ENCODE data around the gene REPIN1.

The REPIN1 gene

GRCh38 chr7:150359622-150360362 is 8.8 kb upstream of the REPIN1 start:
- no peak overlapping the region for H3K4me3 Mint-ChIP-seq
- H3K4me1 Mint-ChIP-seq (ENCODE audit: low read depth) = peaks cover 46% of the 10 kb centered on the region
- peak overlapping the region; percentile 64 for H3K27ac Mint-ChIP-seq
- intact Hi-C loops (cut with micrococcal nuclease) = no loop called here
- no peaks in the 10 kb centered on the region for H3K36me3 Mint-ChIP-seq (ENCODE audit: low read depth)
- H3K27me3 Mint-ChIP-seq = peaks cover 8% of the 10 kb centered on the region
- no peaks in the 10 kb centered on the region for H3K9me3 Mint-ChIP-seq

DNA sequence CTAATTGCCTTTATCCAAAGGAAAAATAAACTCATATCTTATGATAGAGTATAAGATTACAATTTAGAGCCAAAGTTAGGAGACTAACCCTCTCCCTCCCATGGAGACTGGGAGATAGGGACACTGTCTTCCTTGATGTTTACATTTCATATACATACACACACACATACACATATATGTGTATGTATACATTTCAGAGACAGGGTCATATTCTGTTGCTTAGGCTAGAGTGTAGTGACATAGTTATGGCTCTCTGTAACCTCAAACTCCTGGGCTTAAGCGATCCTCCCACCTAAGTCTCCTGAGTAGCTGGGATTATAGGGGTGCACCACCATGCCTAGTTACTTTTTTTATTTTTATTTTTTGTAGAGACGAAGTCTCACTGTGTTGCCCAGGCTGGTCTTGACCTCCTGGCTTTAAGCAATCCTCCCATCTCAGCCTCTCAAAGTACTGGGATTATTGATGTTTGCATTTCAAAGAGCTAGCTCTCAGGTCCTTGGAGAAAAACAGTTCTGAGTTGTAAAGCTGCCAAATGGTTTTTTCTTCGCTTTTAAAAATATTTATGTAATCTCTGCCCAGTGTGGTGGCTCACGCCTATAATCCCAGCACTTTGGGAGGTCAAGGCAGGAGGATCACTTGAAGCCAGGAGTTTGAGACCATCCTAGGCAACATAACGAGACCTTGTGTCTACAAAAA is 8.1 kb upstream of the REPIN1 start:
- Mint-ChIP-seq H3K27me3 (peaks cover 8% of the 10 kb centered on the region), H3K36me3 (ENCODE audit: low read depth) (no peaks in the 10 kb centered on the region), H3K27ac (peak overlapping the region; percentile 64), H3K4me1 (ENCODE audit: low read depth) (peaks cover 52% of the 10 kb centered on the region), H3K4me3 (no peak overlapping the region), H3K9me3 (no peaks in the 10 kb centered on the region)
- intact Hi-C loops (cut with micrococcal nuclease) = no loop called here

DNA sequence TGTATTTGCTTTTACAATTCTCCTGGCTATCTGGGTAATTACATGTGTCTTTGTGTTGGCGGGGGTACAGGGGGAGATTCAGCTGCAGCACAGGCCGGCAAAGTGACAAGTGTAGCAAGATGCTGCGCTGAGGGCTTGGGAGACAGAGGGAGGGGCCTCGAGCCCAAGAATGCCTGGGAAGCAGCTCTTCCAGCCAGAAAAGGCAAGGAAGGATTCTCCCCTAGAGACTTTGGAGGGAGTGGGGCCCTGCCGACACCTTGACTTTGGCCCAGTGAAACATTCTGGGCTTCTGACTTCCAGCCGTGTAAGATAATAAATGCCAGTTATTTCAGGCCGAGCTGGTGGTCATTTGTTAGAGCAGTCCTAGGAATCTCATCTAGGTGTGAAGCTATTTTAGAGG is 7.2 kb upstream of the REPIN1 start:
- no peaks in the 10 kb centered on the region for H3K9me3 Mint-ChIP-seq
- H3K4me1 Mint-ChIP-seq (ENCODE audit: low read depth) = peaks cover 61% of the 10 kb centered on the region
- peak overlapping the region; percentile 14 for H3K27ac Mint-ChIP-seq
- H3K36me3 Mint-ChIP-seq (ENCODE audit: low read depth) = no peaks in the 10 kb centered on the region
- H3K27me3 Mint-ChIP-seq = peaks cover 8% of the 10 kb centered on the region
- intact Hi-C loops (cut with micrococcal nuclease) = no loop called here
- no peak overlapping the region for H3K4me3 Mint-ChIP-seq

GRCh38 chr7:150361807-150362621 is 6.6 kb upstream of the REPIN1 start:
- intact Hi-C loops (cut with micrococcal nuclease) = no loop called here
- Mint-ChIP-seq H3K27ac (peak overlapping the region; percentile 85), H3K36me3 (ENCODE audit: low read depth) (no peaks in the 10 kb centered on the region), H3K9me3 (no peaks in the 10 kb centered on the region), H3K4me3 (no peak overlapping the region), H3K27me3 (peaks cover 8% of the 10 kb centered on the region), H3K4me1 (ENCODE audit: low read depth) (peaks cover 62% of the 10 kb centered on the region)

DNA sequence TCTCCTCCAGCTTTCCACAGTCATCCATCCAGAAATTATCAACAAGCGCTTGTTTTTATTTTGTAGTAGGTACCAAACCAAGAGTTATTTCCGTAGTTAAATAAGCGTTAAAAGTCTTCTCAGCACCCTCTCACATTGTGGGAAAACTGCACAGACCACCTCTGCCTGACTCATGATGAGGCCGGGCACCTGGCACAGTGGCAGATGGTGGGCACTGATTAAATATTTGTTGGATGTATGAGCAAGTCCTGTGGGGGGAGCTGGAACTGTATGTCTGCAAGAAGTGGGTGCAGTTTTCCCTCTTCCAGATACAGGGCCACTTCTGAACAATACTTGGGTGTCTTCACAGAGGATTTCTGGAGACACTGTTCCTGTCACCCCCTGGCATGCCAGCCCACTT is 5.3 kb upstream of the REPIN1 start:
- no peak overlapping the region for H3K4me3 Mint-ChIP-seq
- no peaks in the 10 kb centered on the region for H3K36me3 Mint-ChIP-seq (ENCODE audit: low read depth)
- no peaks in the 10 kb centered on the region for H3K9me3 Mint-ChIP-seq
- intact Hi-C loops (cut with micrococcal nuclease) = no loop called here
- H3K4me1 Mint-ChIP-seq (ENCODE audit: low read depth) = peaks cover 52% of the 10 kb centered on the region
- peaks cover 8% of the 10 kb centered on the region for H3K27me3 Mint-ChIP-seq
- peak overlapping the region; percentile 85 for H3K27ac Mint-ChIP-seq

DNA sequence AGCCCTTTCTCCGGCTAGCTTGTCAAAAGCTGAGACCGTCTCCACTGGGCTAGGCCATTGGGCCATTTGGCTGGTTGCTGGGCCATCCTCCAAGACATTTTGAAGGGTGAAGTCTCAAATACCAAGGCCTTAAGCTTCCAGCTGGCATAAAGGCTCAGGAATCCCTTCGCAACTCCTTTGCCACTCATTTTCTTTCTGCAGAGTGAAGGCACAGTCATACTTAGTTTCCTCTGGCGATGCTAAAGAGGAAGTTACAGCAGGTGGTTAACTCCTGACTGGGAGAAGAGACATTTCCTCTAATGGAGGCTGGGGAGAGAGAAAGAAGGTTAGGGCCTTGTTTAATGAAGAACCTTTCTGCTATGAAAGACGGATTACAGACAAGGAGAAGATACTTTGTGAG is 4.8 kb upstream of the REPIN1 start:
- Mint-ChIP-seq H3K9me3 (no peaks in the 10 kb centered on the region), H3K36me3 (ENCODE audit: low read depth) (peaks cover 3% of the 10 kb centered on the region), H3K27me3 (peaks cover 8% of the 10 kb centered on the region), H3K27ac (peak overlapping the region; percentile 85), H3K4me1 (ENCODE audit: low read depth) (peaks cover 52% of the 10 kb centered on the region), H3K4me3 (no peak overlapping the region)
- intact Hi-C loops (cut with micrococcal nuclease) = loop anchor here (2.0 kb wide), 1 partner anchor 17 kb away; no protein-coding TSS in a partner anchor

DNA sequence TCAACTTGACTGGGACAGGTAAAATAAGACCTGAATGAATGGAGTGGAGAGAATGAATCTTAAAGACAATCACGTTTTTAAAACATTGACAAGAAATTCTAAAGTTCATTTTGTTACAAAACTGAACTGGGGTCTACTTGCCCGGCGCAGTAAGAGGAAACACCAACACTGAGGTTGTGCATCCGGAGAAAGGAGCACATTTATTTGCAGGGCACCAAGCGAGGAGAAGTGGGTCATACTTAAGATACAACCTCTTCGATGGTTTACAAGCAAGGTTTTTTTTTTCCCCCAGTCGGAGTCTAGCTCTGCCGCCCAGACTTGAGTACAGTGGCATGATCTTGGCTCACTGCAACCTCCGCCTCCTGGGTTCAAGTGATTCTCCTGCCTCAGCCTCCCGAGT is 3.4 kb upstream of the REPIN1 start:
- Mint-ChIP-seq H3K27me3 (peaks cover 7% of the 10 kb centered on the region), H3K27ac (peak overlapping the region; percentile 96), H3K9me3 (no peaks in the 10 kb centered on the region), H3K4me1 (ENCODE audit: low read depth) (peaks cover 56% of the 10 kb centered on the region), H3K36me3 (ENCODE audit: low read depth) (peaks cover 16% of the 10 kb centered on the region), H3K4me3 (no peak overlapping the region)
- intact Hi-C loops (cut with micrococcal nuclease) = loop anchor here (2.0 kb wide), 1 partner anchor 16 kb away; no protein-coding TSS in a partner anchor

GRCh38 chr7:150365673-150366398 is 2.8 kb upstream of the REPIN1 start:
- peaks cover 7% of the 10 kb centered on the region for H3K27me3 Mint-ChIP-seq
- H3K36me3 Mint-ChIP-seq (ENCODE audit: low read depth) = peaks cover 22% of the 10 kb centered on the region
- intact Hi-C loops (cut with micrococcal nuclease) = loop anchor here (2.0 kb wide), 2 partner anchors 15 to 69 kb away; no protein-coding TSS in a partner anchor
- peaks cover 62% of the 10 kb centered on the region for H3K4me1 Mint-ChIP-seq (ENCODE audit: low read depth)
- H3K9me3 Mint-ChIP-seq = no peaks in the 10 kb centered on the region
- peak overlapping the region; percentile 96 for H3K27ac Mint-ChIP-seq
- H3K4me3 Mint-ChIP-seq = no peak overlapping the region

- no peaks in the 10 kb centered on the region for H3K9me3 Mint-ChIP-seq
- no peaks in the 10 kb centered on the region for H3K27me3 Mint-ChIP-seq
- peaks cover 41% of the 10 kb centered on the region for H3K36me3 Mint-ChIP-seq (ENCODE audit: low read depth)
- intact Hi-C loops (cut with micrococcal nuclease) = loop anchor here (2.0 kb wide), 1 partner anchor 67 kb away; no protein-coding TSS in a partner anchor
- H3K4me1 Mint-ChIP-seq (ENCODE audit: low read depth) = peaks cover 59% of the 10 kb centered on the region
- H3K4me3 Mint-ChIP-seq = peak overlapping the region; percentile 93
- peak overlapping the region; percentile 94 for H3K27ac Mint-ChIP-seq
These were observed 936 bp upstream of the REPIN1 start for GRCh38 chr7:150367677-150368095.

DNA sequence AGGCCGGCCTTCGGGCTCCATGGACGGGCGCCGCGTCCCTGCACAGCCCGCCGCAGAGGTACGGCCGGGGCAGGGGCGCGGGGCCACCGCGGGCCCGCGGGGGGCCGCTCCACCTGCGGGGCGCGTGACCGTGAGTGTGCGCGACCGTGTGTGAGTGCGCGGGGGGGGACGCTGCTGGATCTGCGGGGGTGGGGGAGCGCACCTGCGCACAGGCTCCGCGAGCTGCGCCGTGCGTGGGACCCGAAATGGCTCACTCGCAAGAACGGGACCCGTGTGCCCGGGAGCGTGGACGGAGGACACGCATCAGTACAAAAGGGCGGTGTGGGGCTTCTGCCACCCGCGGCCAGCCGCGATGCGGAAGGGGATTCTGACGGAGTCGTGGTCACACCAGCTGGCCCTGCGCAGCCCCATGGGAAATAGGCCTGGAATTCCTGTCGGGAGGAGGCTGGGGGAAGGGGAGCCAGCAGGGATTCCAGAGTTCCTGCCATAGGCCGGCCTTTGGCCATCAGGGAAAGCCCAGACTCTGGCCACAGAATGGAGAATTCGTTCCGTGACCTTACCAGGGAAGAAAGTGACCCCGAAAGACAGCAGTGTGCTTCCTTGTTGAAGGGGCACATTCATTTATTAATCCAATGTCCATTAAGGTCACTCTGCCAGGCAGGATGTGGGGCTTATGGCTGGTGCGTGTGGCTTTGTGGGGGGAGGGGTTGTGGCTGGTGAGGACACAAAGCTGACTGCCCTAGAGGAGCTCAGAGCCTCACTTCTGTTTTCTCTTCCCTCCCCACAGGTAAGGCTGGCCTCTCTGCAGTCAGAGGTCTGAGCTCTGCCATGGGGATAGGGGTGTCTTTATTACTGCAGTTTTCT is 494 bp downstream of the REPIN1 start:
- H3K36me3 Mint-ChIP-seq (ENCODE audit: low read depth) = peaks cover 55% of the 10 kb centered on the region
- H3K27me3 Mint-ChIP-seq = no peaks in the 10 kb centered on the region
- peak overlapping the region; percentile 94 for H3K27ac Mint-ChIP-seq
- peaks cover 57% of the 10 kb centered on the region for H3K4me1 Mint-ChIP-seq (ENCODE audit: low read depth)
- H3K4me3 Mint-ChIP-seq = peak overlapping the region; percentile 93
- intact Hi-C loops (cut with micrococcal nuclease) = loop anchor here (1.0 kb wide), 1 partner anchor 9 kb away; no protein-coding TSS in a partner anchor
- no peaks in the 10 kb centered on the region for H3K9me3 Mint-ChIP-seq

DNA sequence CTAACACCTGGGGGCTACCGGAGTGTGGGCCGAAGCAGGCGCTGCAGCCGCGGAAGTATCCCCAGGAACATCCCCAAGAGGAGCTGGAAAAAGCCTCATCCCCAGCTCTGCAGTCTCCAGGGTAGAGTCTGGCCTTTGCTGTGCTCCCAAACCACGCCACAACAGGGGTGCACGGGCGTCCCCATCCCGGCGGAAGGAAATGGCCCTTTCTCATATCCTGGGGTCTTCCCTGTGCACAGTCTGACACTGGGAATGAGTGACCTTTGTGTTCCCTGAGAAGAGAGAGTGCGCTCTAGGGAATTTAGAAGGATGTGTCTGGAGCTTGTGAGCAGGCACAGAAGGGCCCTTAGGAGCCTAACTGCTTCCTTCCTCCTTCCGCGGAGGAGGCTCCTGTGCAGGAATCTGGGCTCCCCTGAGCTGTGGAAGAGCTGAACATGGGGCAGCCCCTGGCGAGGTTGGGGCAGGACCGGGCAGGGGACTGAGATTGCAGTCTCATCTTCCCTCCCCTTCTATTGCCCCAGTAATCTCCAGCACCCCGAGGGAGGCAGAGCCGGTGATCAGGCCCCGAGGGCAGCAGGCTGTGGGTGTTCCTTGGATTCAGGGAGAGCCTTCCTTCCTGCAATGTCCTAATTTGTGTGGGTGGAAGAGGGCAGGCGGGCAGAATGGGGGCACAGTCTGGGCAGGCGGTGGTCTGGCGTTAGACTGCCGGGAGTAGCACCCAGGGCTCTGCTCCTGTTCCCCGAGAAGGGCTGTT is 1.3 kb downstream of the REPIN1 start:
- intact Hi-C loops (cut with micrococcal nuclease) = loop anchor here (1.0 kb wide), 1 partner anchor 8 kb away; no protein-coding TSS in a partner anchor

GRCh38 chr7:150370612-150371071 is 2.0 kb downstream of the REPIN1 start:
- no peak overlapping the region for H3K4me3 Mint-ChIP-seq
- no peak overlapping the region for H3K27ac Mint-ChIP-seq
- H3K4me1 Mint-ChIP-seq (ENCODE audit: low read depth) = peaks cover 55% of the 10 kb centered on the region
- intact Hi-C loops (cut with micrococcal nuclease) = no loop called here
- H3K9me3 Mint-ChIP-seq = no peaks in the 10 kb centered on the region
- H3K27me3 Mint-ChIP-seq = no peaks in the 10 kb centered on the region
- H3K36me3 Mint-ChIP-seq (ENCODE audit: low read depth) = peaks cover 63% of the 10 kb centered on the region

More for the DNA sequence above, 1.3 kb downstream of the REPIN1 start:
- Mint-ChIP-seq H3K9me3 (no peaks in the 10 kb centered on the region), H3K27me3 (no peaks in the 10 kb centered on the region), H3K4me1 (ENCODE audit: low read depth) (peaks cover 62% of the 10 kb centered on the region), H3K4me3 (peak overlapping the region; percentile 93), H3K36me3 (ENCODE audit: low read depth) (peaks cover 63% of the 10 kb centered on the region), H3K27ac (peak overlapping the region; percentile 94)
